Lung (tissue), 12 donors: Measurements from ENCODE around the gene IGIP. TPM values are rescaled to one million over a fixed set of nuclear protein-coding genes. Genes with fewer than 3 reads are reported as not detected.

ENCODE experiments used
- ATAC-seq: fragments of 200-7000 bp; cut with Tn5 transposase; one replicate; pipeline ENCODE4 v1.9.1; 2020; ENCODE audit warnings: moderate number of reproducible peaks; ENCODE audit not compliant: insufficient read depth, low FRiP score
- DNase-seq, 3 donors: peaks; one replicate each; pipeline ENCODE4 v3.0.0-alpha.2; 2013 to 2017
- H3K27ac ChIP-seq, 2 donors: one replicate each; pipeline ENCODE4 v1.5.1; 2013; ENCODE audit warnings: mild to moderate bottlenecking in 2 of 2, moderate library complexity in 2 of 2, control low read depth in 1 of 2, inconsistent platforms in 1 of 2, low read depth in 1 of 2, low read length in 1 of 2
- H3K27me3 ChIP-seq, 3 donors: one replicate each; pipeline ENCODE4 v1.5.1; 2013; ENCODE audit warnings: low read length in 2 of 3; ENCODE audit not compliant: control insufficient read depth in 3 of 3, insufficient read depth in 3 of 3
- H3K36me3 ChIP-seq, 4 donors: one replicate each; pipeline ENCODE4 v1.5.1; 2013; ENCODE audit warnings: low read length in 4 of 4, mild to moderate bottlenecking in 1 of 4, moderate library complexity in 1 of 4; ENCODE audit not compliant: control insufficient read depth in 4 of 4, insufficient read depth in 4 of 4
- H3K4me1 ChIP-seq, 5 donors: one replicate each; pipeline ENCODE4 v1.5.1; 2013; ENCODE audit warnings: low read length in 5 of 5, mild to moderate bottlenecking in 2 of 5, moderate library complexity in 1 of 5; ENCODE audit not compliant: control insufficient read depth in 5 of 5, insufficient read depth in 5 of 5
- H3K4me3 ChIP-seq: one replicate; pipeline ENCODE4 v1.5.1; 2013; ENCODE audit warnings: mild to moderate bottlenecking, control low read depth, moderate library complexity
- H3K9ac ChIP-seq, 2 donors: one replicate each; pipeline ENCODE4 v1.5.1; 2013; ENCODE audit warnings: low read length in 2 of 2, control low read depth in 1 of 2; ENCODE audit not compliant: insufficient read depth in 1 of 2
- H3K9me3 ChIP-seq, 4 donors: one replicate each; pipeline ENCODE4 v1.5.1; 2013; ENCODE audit warnings: low read length in 3 of 4, mild to moderate bottlenecking in 1 of 4, moderate library complexity in 1 of 4; ENCODE audit not compliant: control insufficient read depth in 4 of 4, insufficient read depth in 3 of 4
- CTCF ChIP-seq: IDR thresholded peaks from 2 replicates; pipeline ENCODE4 v1.5.1; 2012; ENCODE audit warnings: mild to moderate bottlenecking; ENCODE audit errors: control extremely low read depth, extremely low read depth
- WGBS, 2 donors: extraction: QIAGEN DNeasy Blood & Tissue Kit; methylation state at CpG; one replicate each; pipeline ENCODE4 v1.1.7; 2013; 5-methylcytosine and 5-hydroxymethylcytosine counted together
- polyA plus RNA-seq, 2 donors: library from polyadenylated mRNA; stranded (reverse); fragments of 200-250 nt; gene quantifications; one replicate each; pipeline ENCODE4 v1.2.1, GENCODE V29; 2013
- total RNA-seq, 2 donors: library from RNA; depleted of rRNA in 1 of 2; stranded (reverse); fragments of >200 nt in 1 of 2; gene quantifications; one replicate each; pipeline ENCODE4 v1.2.1, GENCODE V29; 2014 to 2021
- donor health status: control.
- donor health status: control.
- donor health status: Bipolar disorder and iron deficiency.
- donor health status: healthy.
- donor health status: DM: yes; HTN: yes; CAD: no.

The IGIP gene
- total and polyA plus RNA-seq, 4 donors, result 2.8 to 11.1 (median 7.5) TPM

- ATAC-seq, result no peak
- H3K4me3 ChIP-seq, result no peak overlapping the region
- H3K27ac ChIP-seq, result no peak overlapping the region
- H3K4me1 ChIP-seq, result peaks cover 4 to 30% (median 14%) of the 10 kb centered on the region in 5 donors
- no peak overlapping the region for H3K9ac ChIP-seq
- WGBS, 2 donors, result 74 to 86% methylated on average over 2 of the region's 2 CpGs
- H3K27me3 ChIP-seq, result peaks cover 0 to 62% (median 46%) of the 10 kb centered on the region in 3 donors
- no peak for TF ChIP-seq CTCF
- no peaks in the 10 kb centered on the region for H3K9me3 ChIP-seq
- H3K36me3 ChIP-seq, result no peaks in the 10 kb centered on the region
- peak in 2 of 3 donors; percentile 44 to 73 for DNase-seq
These were observed 15.7 kb upstream of the IGIP start for GRCh38 chr5:140109759-140110645.

GRCh38 chr5:140110646-140110957 lies 15.1 kb upstream of the IGIP start:
- DNase-seq, result no peak
- TF ChIP-seq CTCF, result no peak
- H3K36me3 ChIP-seq, result no peaks in the 10 kb centered on the region
- peaks cover 6 to 36% (median 14%) of the 10 kb centered on the region in 5 donors for H3K4me1 ChIP-seq
- whole genome bisulfite sequencing, 2 donors, result 52 to 66% methylated on average over 1 of the region's 1 CpG
- no peak for ATAC-seq
- peaks cover 0 to 58% (median 44%) of the 10 kb centered on the region in 3 donors for H3K27me3 ChIP-seq
- H3K27ac ChIP-seq, result no peak overlapping the region
- no peaks in the 10 kb centered on the region for H3K9me3 ChIP-seq
- no peak overlapping the region for H3K9ac ChIP-seq
- no peak overlapping the region for H3K4me3 ChIP-seq

- Histone ChIP-seq H3K4me3 (no peak overlapping the region), H3K27me3 (peaks cover 0 to 54% (median 44%) of the 10 kb centered on the region in 3 donors), H3K36me3 (no peaks in the 10 kb centered on the region), H3K4me1 (peaks cover 8 to 42% (median 15%) of the 10 kb centered on the region in 5 donors), H3K27ac (no peak overlapping the region), H3K9ac (no peak overlapping the region), H3K9me3 (no peaks in the 10 kb centered on the region)
- DNase-seq (peak in 2 of 3 donors; percentile 15 to 21), ATAC-seq (no peak)
- 47 to 73% methylated on average over 18 of the region's 18 CpGs for WGBS, 2 donors
- TF ChIP-seq CTCF, result no peak
These were observed 14.5 kb upstream of the IGIP start for GRCh38 chr5:140111011-140111858.
